Hematopoietic multipotent progenitor cell treated with erythropoietin and hydrocortisone succinate and interleukin-3 and kit ligand, for 15 days (in vitro differentiated cells): ENCODE results near the gene IL1RAPL1.
"Not testable (repeated sequence)": the region's sequence is repeated elsewhere in the genome, so short reads cannot be mapped to it uniquely, and the experiment has no call there.

ENCODE experiments used
- DNase-seq: peaks from one replicate; pipeline ENCODE4 v3.0.0-alpha.2; 2015; ENCODE audit warnings: low spot score

The IL1RAPL1 gene

GRCh38 chrX:28787206-28787605, 200.0 kb downstream of the IL1RAPL1 start:
- DNase-seq = no peak

- not testable (repeated sequence) for DNase-seq
Measured at GRCh38 chrX:28800671-28801070, 213.4 kb downstream of the IL1RAPL1 start.

- DNase-seq = no peak
Measured at GRCh38 chrX:28802625-28803024, 215.4 kb downstream of the IL1RAPL1 start.

- DNase-seq = no peak
Measured at GRCh38 chrX:28835991-28836390, 248.7 kb downstream of the IL1RAPL1 start.

GRCh38 chrX:28843817-28844216, 256.6 kb downstream of the IL1RAPL1 start:
- DNase-seq = no peak

- no peak for DNase-seq
Measured at GRCh38 chrX:28847423-28847822, 260.2 kb downstream of the IL1RAPL1 start.

- DNase-seq = no peak
Measured at GRCh38 chrX:28848707-28849106, 261.5 kb downstream of the IL1RAPL1 start.

GRCh38 chrX:28850955-28851354, 263.7 kb downstream of the IL1RAPL1 start:
- no peak for DNase-seq

- DNase-seq = no peak
Measured at GRCh38 chrX:28851871-28852270, 264.6 kb downstream of the IL1RAPL1 start.

GRCh38 chrX:28854637-28855036, 267.4 kb downstream of the IL1RAPL1 start:
- DNase-seq = no peak

GRCh38 chrX:28876408-28876807, 289.2 kb downstream of the IL1RAPL1 start:
- DNase-seq = no peak

GRCh38 chrX:28876901-28877300, 289.7 kb downstream of the IL1RAPL1 start:
- no peak for DNase-seq

GRCh38 chrX:28880136-28880535, 292.9 kb downstream of the IL1RAPL1 start:
- DNase-seq = no peak

GRCh38 chrX:28884823-28885222, 297.6 kb downstream of the IL1RAPL1 start:
- DNase-seq = no peak

- no peak for DNase-seq
Measured at GRCh38 chrX:28888416-28888815, 301.2 kb downstream of the IL1RAPL1 start.

GRCh38 chrX:28889591-28890090, 302.4 kb downstream of the IL1RAPL1 start:
- no peak for DNase-seq

GRCh38 chrX:28901637-28902036, 314.4 kb downstream of the IL1RAPL1 start:
- DNase-seq = no peak

- no peak for DNase-seq
Measured at GRCh38 chrX:28910487-28910886, 323.2 kb downstream of the IL1RAPL1 start.

GRCh38 chrX:28920153-28920943, 333.1 kb downstream of the IL1RAPL1 start:
- no peak for DNase-seq

- DNase-seq = no peak
Measured at GRCh38 chrX:28922106-28922505, 334.9 kb downstream of the IL1RAPL1 start.

GRCh38 chrX:28946846-28947245, 359.6 kb downstream of the IL1RAPL1 start:
- DNase-seq = no peak

- DNase-seq = no peak
Measured at GRCh38 chrX:28960063-28960462, 372.8 kb downstream of the IL1RAPL1 start.

GRCh38 chrX:28966331-28966730, 379.1 kb downstream of the IL1RAPL1 start:
- DNase-seq = no peak

- no peak for DNase-seq
Measured at GRCh38 chrX:28969126-28969525, 381.9 kb downstream of the IL1RAPL1 start.
